Epithelial cell of proximal tubule (primary cell): ENCODE data around the gene FSTL4. TPM values are rescaled to one million over a fixed set of nuclear protein-coding genes. Genes with fewer than 3 reads are reported as not detected.

ENCODE experiments used
- DNase-seq: peaks from one replicate; pipeline ENCODE4 v3.0.0-alpha.2; 2011; ENCODE audit warnings: low read depth
- H3K4me3 ChIP-seq: 2 replicates; pipeline ENCODE4 v1.5.1; 2011; ENCODE audit warnings: low read depth, mild to moderate bottlenecking, low read length
- CTCF ChIP-seq: conservative IDR thresholded peaks from 2 replicates; pipeline ENCODE4 v1.5.1; 2012; ENCODE audit warnings: low read depth, mild to moderate bottlenecking, low read length
- total RNA-seq: library from RNA; depleted of rRNA; stranded (reverse); fragments of >200 nt; gene quantifications from 2 replicates; pipeline ENCODE4 v1.2.3, GENCODE V29; 2015

The FSTL4 gene
- total RNA-seq, 1 donor from 2014 or later, result not detected

GRCh38 chr5:133444711-133445110, 167.6 kb downstream of the FSTL4 start:
- no peak for DNase-seq
- no peak for TF ChIP-seq CTCF
- no peak overlapping the region for H3K4me3 ChIP-seq

- DNase-seq, result no peak
- TF ChIP-seq CTCF, result no peak
- no peak overlapping the region for H3K4me3 ChIP-seq
Observed at GRCh38 chr5:133441166-133441815, 171.1 kb downstream of the FSTL4 start.

DNA sequence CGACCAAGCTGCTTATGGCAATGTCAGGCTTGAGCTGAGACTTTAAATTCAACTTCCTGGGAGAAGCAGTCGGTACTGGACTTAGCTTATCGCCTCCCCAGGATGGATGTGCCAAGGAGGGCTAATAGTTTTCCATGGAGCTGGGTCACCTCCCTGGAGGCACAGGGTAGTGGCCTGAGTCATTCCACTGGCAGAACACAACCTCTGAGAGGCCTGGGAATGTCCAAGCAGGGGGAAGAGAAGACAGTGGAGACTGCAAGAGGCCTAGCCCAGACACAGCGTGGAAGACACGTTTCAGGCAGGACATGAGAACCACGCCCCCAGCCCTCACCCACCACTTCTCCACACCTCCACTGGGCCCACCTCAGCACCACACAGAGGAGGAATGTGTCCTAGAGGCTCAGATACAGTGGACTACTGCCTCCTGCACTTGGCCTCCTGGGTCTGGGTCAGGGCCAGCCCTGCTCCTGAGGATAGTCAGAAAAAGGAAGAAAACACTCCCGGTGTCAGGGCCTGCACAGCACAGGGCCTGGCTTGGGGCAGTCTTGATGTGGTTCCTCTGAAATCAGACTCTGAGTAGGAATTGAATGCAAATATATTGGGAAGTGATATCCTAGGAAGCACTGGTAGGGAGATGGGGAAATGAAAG, 171.8 kb downstream of the FSTL4 start:
- no peak for TF ChIP-seq CTCF
- no peak for DNase-seq
- no peak overlapping the region for H3K4me3 ChIP-seq

- H3K4me3 ChIP-seq, result no peak overlapping the region
- TF ChIP-seq CTCF, result no peak
- no peak for DNase-seq
Observed at GRCh38 chr5:133439859-133440258, 172.5 kb downstream of the FSTL4 start.

- no peak for TF ChIP-seq CTCF
- DNase-seq, result no peak
Observed at GRCh38 chr5:133438487-133438886, 173.9 kb downstream of the FSTL4 start.

GRCh38 chr5:133434336-133434735, 178.0 kb downstream of the FSTL4 start:
- H3K4me3 ChIP-seq, result no peak overlapping the region
- TF ChIP-seq CTCF, result no peak
- no peak for DNase-seq

More at GRCh38 chr5:133438487-133438886, 173.9 kb downstream of the FSTL4 start:
- no peak overlapping the region for H3K4me3 ChIP-seq

GRCh38 chr5:133433641-133434040, 178.7 kb downstream of the FSTL4 start:
- DNase-seq, result no peak
- no peak for TF ChIP-seq CTCF
- no peak overlapping the region for H3K4me3 ChIP-seq
